Stimulated activated naive B cell treated with anti-CD40 and anti-IgM and Interleukin-4, amounts not matched to agents 10 μg/mL and 1 μg/mL and 100 μg/mL, for 72 hours (primary cell): Measurements from ENCODE around the gene RBKS.

ENCODE experiments used
- ATAC-seq, 2 donors: fragments of 150-1000 bp; cut with Tn5 transposase; replicated peaks; 2 replicates each; pipeline ENCODE4 v1.10.0; 2021; ENCODE audit warnings: moderate library complexity in 1 of 2
- DNase-seq: peaks from one replicate; pipeline ENCODE4 v3.0.0; 2021
- H3K27ac Mint-ChIP-seq: one replicate; pipeline ENCODE4 v1.8.0; 2022; ENCODE audit warnings: mild to moderate bottlenecking, mixed read lengths
- H3K27me3 Mint-ChIP-seq, 2 donors: one replicate each; pipeline ENCODE4 v1.8.0; 2022; ENCODE audit warnings: mixed read lengths in 2 of 2
- H3K36me3 Mint-ChIP-seq, 2 donors: one replicate each; pipeline ENCODE4 v1.8.0; 2022; ENCODE audit warnings: mixed read lengths in 2 of 2, mild to moderate bottlenecking in 1 of 2
- H3K4me1 Mint-ChIP-seq, 2 donors: one replicate each; pipeline ENCODE4 v1.8.0; 2022; ENCODE audit warnings: mixed read lengths in 2 of 2, mild to moderate bottlenecking in 1 of 2
- H3K4me3 Mint-ChIP-seq, 2 donors: one replicate each; pipeline ENCODE4 v1.8.0; 2022; ENCODE audit warnings: mild to moderate bottlenecking in 2 of 2, mixed read lengths in 2 of 2, moderate library complexity in 1 of 2
- H3K9me3 Mint-ChIP-seq, 2 donors: one replicate each; pipeline ENCODE4 v1.8.0; 2022; ENCODE audit warnings: mixed read lengths in 2 of 2, mild to moderate bottlenecking in 1 of 2

RBKS gene

GRCh38 chr2:27802547-27802946 lies 87.6 kb downstream of the RBKS start:
- Mint-ChIP-seq H3K36me3 (peaks cover 2 to 10% of the 10 kb centered on the region in 2 donors), H3K4me3 (no peak overlapping the region), H3K9me3 (no peaks in the 10 kb centered on the region), H3K27ac (no peak overlapping the region), H3K27me3 (no peaks in the 10 kb centered on the region), H3K4me1 (peaks cover 0 to 3% of the 10 kb centered on the region in 2 donors)
- ATAC-seq (no peak), DNase-seq (no peak)

- H3K4me3 Mint-ChIP-seq, result no peak overlapping the region
- no peaks in the 10 kb centered on the region for H3K27me3 Mint-ChIP-seq
- peaks cover 0 to 2% of the 10 kb centered on the region in 2 donors for H3K4me1 Mint-ChIP-seq
- no peaks in the 10 kb centered on the region for H3K9me3 Mint-ChIP-seq
- H3K27ac Mint-ChIP-seq, result no peak overlapping the region
- H3K36me3 Mint-ChIP-seq, result peaks cover 4 to 13% of the 10 kb centered on the region in 2 donors
- DNase-seq (no peak), ATAC-seq (no peak)
These were observed 89.3 kb downstream of the RBKS start for GRCh38 chr2:27800856-27801255.

- Mint-ChIP-seq H3K27me3 (no peaks in the 10 kb centered on the region), H3K27ac (no peak overlapping the region), H3K4me1 (peaks cover 0 to 2% of the 10 kb centered on the region in 2 donors), H3K4me3 (no peak overlapping the region), H3K36me3 (peaks cover 4 to 13% of the 10 kb centered on the region in 2 donors), H3K9me3 (no peaks in the 10 kb centered on the region)
- DNase-seq (no peak), ATAC-seq (no peak)
These were observed 90.6 kb downstream of the RBKS start for GRCh38 chr2:27799646-27800010.

- Mint-ChIP-seq H3K27ac (no peak overlapping the region), H3K9me3 (no peaks in the 10 kb centered on the region), H3K4me1 (peaks cover 0 to 2% of the 10 kb centered on the region in 2 donors), H3K4me3 (no peak overlapping the region), H3K36me3 (peaks cover 4 to 13% of the 10 kb centered on the region in 2 donors), H3K27me3 (no peaks in the 10 kb centered on the region)
- ATAC-seq, result no peak
- no peak for DNase-seq
These were observed 91.1 kb downstream of the RBKS start for GRCh38 chr2:27798948-27799645.

- Mint-ChIP-seq H3K4me3 (no peak overlapping the region), H3K4me1 (peaks cover 0 to 2% of the 10 kb centered on the region in 2 donors), H3K9me3 (no peaks in the 10 kb centered on the region), H3K27ac (no peak overlapping the region), H3K36me3 (peaks cover 4 to 16% of the 10 kb centered on the region in 2 donors), H3K27me3 (no peaks in the 10 kb centered on the region)
- ATAC-seq (no peak), DNase-seq (no peak)
These were observed 91.7 kb downstream of the RBKS start for GRCh38 chr2:27798486-27798885.

GRCh38 chr2:27797841-27798240 lies 92.3 kb downstream of the RBKS start:
- no peaks in the 10 kb centered on the region for H3K27me3 Mint-ChIP-seq
- ATAC-seq, result no peak
- H3K27ac Mint-ChIP-seq, result no peak overlapping the region
- no peak overlapping the region for H3K4me3 Mint-ChIP-seq
- H3K9me3 Mint-ChIP-seq, result no peaks in the 10 kb centered on the region
- H3K4me1 Mint-ChIP-seq, result peaks cover 0 to 2% of the 10 kb centered on the region in 2 donors
- no peak for DNase-seq
- H3K36me3 Mint-ChIP-seq, result peaks cover 4 to 16% of the 10 kb centered on the region in 2 donors

GRCh38 chr2:27796791-27797765 lies 93.1 kb downstream of the RBKS start:
- Mint-ChIP-seq H3K4me1 (peaks cover 0 to 3% of the 10 kb centered on the region in 2 donors), H3K36me3 (peaks cover 4 to 16% of the 10 kb centered on the region in 2 donors), H3K4me3 (no peak overlapping the region), H3K27me3 (no peaks in the 10 kb centered on the region), H3K27ac (no peak overlapping the region), H3K9me3 (no peaks in the 10 kb centered on the region)
- ATAC-seq (no peak), DNase-seq (no peak)

- Mint-ChIP-seq H3K4me3 (no peak overlapping the region), H3K27ac (no peak overlapping the region), H3K36me3 (peaks cover 6 to 15% of the 10 kb centered on the region in 2 donors), H3K9me3 (no peaks in the 10 kb centered on the region), H3K27me3 (no peaks in the 10 kb centered on the region), H3K4me1 (peaks cover 0 to 3% of the 10 kb centered on the region in 2 donors)
- no peak for DNase-seq
- ATAC-seq, result no peak
These were observed 94.3 kb downstream of the RBKS start for GRCh38 chr2:27795868-27796277.

- ATAC-seq (no peak), DNase-seq (no peak)
- no peaks in the 10 kb centered on the region for H3K9me3 Mint-ChIP-seq
- peaks cover 0 to 3% of the 10 kb centered on the region in 2 donors for H3K4me1 Mint-ChIP-seq
- H3K4me3 Mint-ChIP-seq, result no peak overlapping the region
- peaks cover 7 to 13% of the 10 kb centered on the region in 2 donors for H3K36me3 Mint-ChIP-seq
- no peak overlapping the region for H3K27ac Mint-ChIP-seq
- no peaks in the 10 kb centered on the region for H3K27me3 Mint-ChIP-seq
These were observed 94.9 kb downstream of the RBKS start for GRCh38 chr2:27795093-27795834.

- DNase-seq, result no peak
- Mint-ChIP-seq H3K4me3 (no peak overlapping the region), H3K4me1 (peaks cover 0 to 2% of the 10 kb centered on the region in 2 donors), H3K9me3 (peaks cover 0 to 2% of the 10 kb centered on the region in 2 donors), H3K36me3 (peaks cover 9 to 12% of the 10 kb centered on the region in 2 donors), H3K27me3 (no peaks in the 10 kb centered on the region), H3K27ac (no peak overlapping the region)
- ATAC-seq, result no peak
These were observed 97.4 kb downstream of the RBKS start for GRCh38 chr2:27792759-27793158.

- H3K36me3 Mint-ChIP-seq, result peaks cover 5 to 7% of the 10 kb centered on the region in 2 donors
- no peak overlapping the region for H3K27ac Mint-ChIP-seq
- no peaks in the 10 kb centered on the region for H3K27me3 Mint-ChIP-seq
- no peak for DNase-seq
- H3K9me3 Mint-ChIP-seq, result peaks cover 0 to 2% of the 10 kb centered on the region in 2 donors
- no peak overlapping the region for H3K4me3 Mint-ChIP-seq
- ATAC-seq, result no peak
- peaks cover 0 to 2% of the 10 kb centered on the region in 2 donors for H3K4me1 Mint-ChIP-seq
These were observed 99.4 kb downstream of the RBKS start for GRCh38 chr2:27790796-27791195.

- Mint-ChIP-seq H3K27ac (no peak overlapping the region), H3K4me1 (peaks cover 4 to 6% of the 10 kb centered on the region in 2 donors), H3K36me3 (peaks cover 6 to 27% of the 10 kb centered on the region in 2 donors), H3K4me3 (no peak overlapping the region), H3K27me3 (no peaks in the 10 kb centered on the region), H3K9me3 (no peaks in the 10 kb centered on the region)
- DNase-seq (no peak), ATAC-seq (no peak)
These were observed 107.5 kb downstream of the RBKS start for GRCh38 chr2:27782701-27783100.

- Mint-ChIP-seq H3K9me3 (no peaks in the 10 kb centered on the region), H3K27ac (no peak overlapping the region), H3K36me3 (peaks cover 6 to 27% of the 10 kb centered on the region in 2 donors), H3K4me3 (no peak overlapping the region), H3K27me3 (no peaks in the 10 kb centered on the region), H3K4me1 (peaks cover 4 to 6% of the 10 kb centered on the region in 2 donors)
- no peak for ATAC-seq
- no peak for DNase-seq
These were observed 108.7 kb downstream of the RBKS start for GRCh38 chr2:27781496-27781895.

GRCh38 chr2:27779417-27780055 lies 110.7 kb downstream of the RBKS start:
- peaks cover 6 to 20% of the 10 kb centered on the region in 2 donors for H3K4me1 Mint-ChIP-seq
- no peak for DNase-seq
- no peaks in the 10 kb centered on the region for H3K27me3 Mint-ChIP-seq
- no peak overlapping the region for H3K27ac Mint-ChIP-seq
- no peak for ATAC-seq
- peaks cover 19 to 41% of the 10 kb centered on the region in 2 donors for H3K36me3 Mint-ChIP-seq
- H3K9me3 Mint-ChIP-seq, result peaks cover 0 to 2% of the 10 kb centered on the region in 2 donors
- no peak overlapping the region for H3K4me3 Mint-ChIP-seq
